ENCODE data around the gene PLXDC2. TPM values are rescaled to one million over a fixed set of nuclear protein-coding genes. Genes with fewer than 3 reads are reported as not detected.
A peak's percentile ranks its signal among the peaks of the same experiment; 100 is the strongest.
"Not testable (repeated sequence)": the region's sequence is repeated elsewhere in the genome, so short reads cannot be mapped to it uniquely, and the experiment has no call there.

The PLXDC2 gene
- total and polyA plus RNA-seq, 2 experiments from 2014 or later, result 10.3 to 22.6 TPM

- Histone ChIP-seq H3K9me3 (ENCODE audit: low read depth) (no peaks in the 10 kb centered on the region), H3K4me3 (no peak overlapping the region), H3K36me3 (no peaks in the 10 kb centered on the region), H3K27ac (no peak overlapping the region), H3K27me3 (no peaks in the 10 kb centered on the region), H3K4me1 (ENCODE audit: low read depth) (no peaks in the 10 kb centered on the region)
- no peak for TF ChIP-seq CTCF (IDR thresholded peaks at IDR 0.05; ENCODE audit: low read depth, low read length)
- DNase-seq (ENCODE audit: low read depth in 1 of 2, low spot score in 1 of 2), result no peak
Measured at GRCh38 chr10:20041931-20042330, 225.7 kb downstream of the PLXDC2 start.

GRCh38 chr10:20045100-20045499, 228.9 kb downstream of the PLXDC2 start:
- H3K36me3 ChIP-seq, H3K27ac ChIP-seq, H3K4me3 ChIP-seq: not testable (repeated sequence)

GRCh38 chr10:20048161-20048560, 231.9 kb downstream of the PLXDC2 start:
- Histone ChIP-seq H3K4me3 (no peak overlapping the region), H3K36me3 (no peaks in the 10 kb centered on the region), H3K27ac (no peak overlapping the region), H3K4me1 (ENCODE audit: low read depth) (no peaks in the 10 kb centered on the region), H3K27me3 (no peaks in the 10 kb centered on the region), H3K9me3 (ENCODE audit: low read depth) (no peaks in the 10 kb centered on the region)
- DNase-seq (ENCODE audit: low read depth in 1 of 2, low spot score in 1 of 2), result no peak
- no peak for TF ChIP-seq CTCF (IDR thresholded peaks at IDR 0.05; ENCODE audit: low read depth, low read length)

More at GRCh38 chr10:20045100-20045499, 228.9 kb downstream of the PLXDC2 start:
- not testable (repeated sequence) for H3K9me3 ChIP-seq (ENCODE audit: low read depth); DNase-seq (ENCODE audit: low read depth in 1 of 2, low spot score in 1 of 2); H3K4me1 ChIP-seq (ENCODE audit: low read depth); H3K27me3 ChIP-seq

GRCh38 chr10:20058135-20058534, 241.9 kb downstream of the PLXDC2 start:
- no peaks in the 10 kb centered on the region for H3K9me3 ChIP-seq (ENCODE audit: low read depth)
- H3K27me3 ChIP-seq, result no peaks in the 10 kb centered on the region
- H3K27ac ChIP-seq, result no peak overlapping the region
- no peak for DNase-seq (ENCODE audit: low read depth in 1 of 2, low spot score in 1 of 2)
- no peaks in the 10 kb centered on the region for H3K4me1 ChIP-seq (ENCODE audit: low read depth)
- TF ChIP-seq CTCF (IDR thresholded peaks at IDR 0.05; ENCODE audit: low read depth, low read length), result no peak
- H3K36me3 ChIP-seq, result no peaks in the 10 kb centered on the region
- no peak overlapping the region for H3K4me3 ChIP-seq

- Histone ChIP-seq H3K36me3 (no peaks in the 10 kb centered on the region), H3K4me3 (no peak overlapping the region), H3K4me1 (ENCODE audit: low read depth) (no peaks in the 10 kb centered on the region), H3K27me3 (no peaks in the 10 kb centered on the region), H3K27ac (no peak overlapping the region), H3K9me3 (ENCODE audit: low read depth) (no peaks in the 10 kb centered on the region)
- TF ChIP-seq CTCF (IDR thresholded peaks at IDR 0.05; ENCODE audit: low read depth, low read length), result no peak
- peak in 1 of 2 donors; percentile 51 for DNase-seq (ENCODE audit: low read depth in 1 of 2, low spot score in 1 of 2)
Measured at GRCh38 chr10:20059084-20059835, 243.0 kb downstream of the PLXDC2 start.

- no peaks in the 10 kb centered on the region for H3K27me3 ChIP-seq
- no peak overlapping the region for H3K4me3 ChIP-seq
- no peaks in the 10 kb centered on the region for H3K36me3 ChIP-seq
- H3K4me1 ChIP-seq (ENCODE audit: low read depth), result no peaks in the 10 kb centered on the region
- no peaks in the 10 kb centered on the region for H3K9me3 ChIP-seq (ENCODE audit: low read depth)
- no peak for DNase-seq (ENCODE audit: low read depth in 1 of 2, low spot score in 1 of 2)
- no peak overlapping the region for H3K27ac ChIP-seq
- no peak for TF ChIP-seq CTCF (IDR thresholded peaks at IDR 0.05; ENCODE audit: low read depth, low read length)
Measured at GRCh38 chr10:20065814-20066213, 249.6 kb downstream of the PLXDC2 start.
